NCI-H526 treated with DMSO at 0.1 percent for 48 hours (cell line): ENCODE measurements around the gene SERPINA6.
"Not testable (repeated sequence)": the region's sequence is repeated elsewhere in the genome, so short reads cannot be mapped to it uniquely, and the experiment has no call there.

Experiments used
- DNase-seq: peaks from one replicate; lab custom pipeline; 2025; lab: John Stamatoyannopoulos, UW

The SERPINA6 gene

DNA sequence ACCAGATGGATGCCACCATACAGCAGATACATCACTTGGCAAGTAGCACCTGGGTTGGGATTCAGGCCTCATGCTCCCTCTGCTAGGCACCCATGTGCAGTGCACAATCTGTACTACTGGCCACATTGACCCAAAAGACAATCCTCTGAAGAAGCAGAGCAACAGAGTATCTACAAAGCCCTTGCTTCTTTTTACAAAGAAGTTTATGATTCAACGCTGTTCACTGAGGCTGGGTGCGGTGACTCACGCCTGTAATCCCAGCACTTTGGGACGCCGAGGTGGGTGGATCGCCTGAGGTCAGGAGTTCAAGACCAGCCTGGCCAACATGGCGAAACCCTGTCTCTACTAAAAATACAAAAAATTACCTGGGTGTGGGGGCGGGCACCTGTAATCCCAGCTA, 31.1 kb upstream of the SERPINA6 start:
- not testable (repeated sequence) for DNase-seq

- no peak for DNase-seq
Observed at GRCh38 chr14:94349276-94349675, 26.1 kb upstream of the SERPINA6 start.

GRCh38 chr14:94348836-94349235, 25.7 kb upstream of the SERPINA6 start:
- no peak for DNase-seq

- DNase-seq, result no peak
Observed at GRCh38 chr14:94346841-94347240, 23.7 kb upstream of the SERPINA6 start.

GRCh38 chr14:94346065-94346786, 23.1 kb upstream of the SERPINA6 start:
- DNase-seq, result not testable (repeated sequence)

DNA sequence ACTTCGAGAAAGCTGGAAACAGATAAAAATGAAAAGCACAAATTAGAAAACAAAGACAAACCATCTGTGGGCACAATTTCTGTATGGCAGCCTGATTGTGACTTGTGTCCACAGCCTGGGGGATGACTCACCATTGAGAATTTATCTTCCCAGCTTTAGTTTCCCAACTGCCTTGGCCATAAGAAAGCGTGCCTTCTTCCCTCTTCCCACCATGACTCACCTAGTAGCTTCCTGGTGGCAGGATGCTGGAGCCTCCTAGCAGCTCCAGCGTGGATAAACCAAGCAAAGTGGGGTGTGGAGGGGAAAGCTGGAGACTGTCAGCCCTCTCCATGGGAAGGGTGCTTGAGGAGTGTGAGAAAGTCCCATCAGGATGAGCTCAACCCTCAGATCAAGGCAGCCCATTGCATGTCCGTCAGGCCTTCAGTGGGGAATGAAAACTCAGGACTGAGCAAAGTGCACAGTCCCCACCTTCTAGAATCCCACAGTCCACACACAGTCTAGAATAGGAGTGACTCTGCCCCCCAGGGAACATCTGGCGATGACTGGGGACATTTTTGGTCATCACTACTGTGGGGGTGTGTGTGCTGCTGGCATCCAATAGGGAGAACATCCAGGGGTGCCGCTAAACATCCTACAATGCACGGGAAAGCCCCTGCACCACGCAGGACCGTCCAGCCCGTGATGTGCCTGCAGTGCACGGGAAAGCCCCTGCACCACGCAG, 22.4 kb upstream of the SERPINA6 start:
- no peak for DNase-seq

DNA sequence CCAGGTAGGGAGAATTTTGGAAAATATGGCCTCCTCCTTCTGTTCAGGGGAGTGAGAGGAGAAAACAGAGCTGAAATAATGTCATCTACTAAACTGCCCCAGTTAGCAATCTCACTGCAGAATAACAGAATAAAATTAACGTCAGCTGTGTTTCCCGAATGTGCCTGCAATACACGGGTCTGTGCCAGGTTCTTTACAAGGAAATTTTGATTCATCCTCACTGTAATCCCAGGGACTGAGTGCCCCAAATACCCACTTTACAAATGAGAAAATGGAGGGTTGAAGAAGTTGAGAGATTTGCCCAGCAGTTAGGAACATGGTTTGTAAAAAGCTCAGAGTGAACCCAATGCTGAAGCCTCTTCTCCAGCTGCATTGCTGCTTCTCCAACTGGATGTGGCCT, 21.3 kb upstream of the SERPINA6 start:
- DNase-seq, result no peak

DNA sequence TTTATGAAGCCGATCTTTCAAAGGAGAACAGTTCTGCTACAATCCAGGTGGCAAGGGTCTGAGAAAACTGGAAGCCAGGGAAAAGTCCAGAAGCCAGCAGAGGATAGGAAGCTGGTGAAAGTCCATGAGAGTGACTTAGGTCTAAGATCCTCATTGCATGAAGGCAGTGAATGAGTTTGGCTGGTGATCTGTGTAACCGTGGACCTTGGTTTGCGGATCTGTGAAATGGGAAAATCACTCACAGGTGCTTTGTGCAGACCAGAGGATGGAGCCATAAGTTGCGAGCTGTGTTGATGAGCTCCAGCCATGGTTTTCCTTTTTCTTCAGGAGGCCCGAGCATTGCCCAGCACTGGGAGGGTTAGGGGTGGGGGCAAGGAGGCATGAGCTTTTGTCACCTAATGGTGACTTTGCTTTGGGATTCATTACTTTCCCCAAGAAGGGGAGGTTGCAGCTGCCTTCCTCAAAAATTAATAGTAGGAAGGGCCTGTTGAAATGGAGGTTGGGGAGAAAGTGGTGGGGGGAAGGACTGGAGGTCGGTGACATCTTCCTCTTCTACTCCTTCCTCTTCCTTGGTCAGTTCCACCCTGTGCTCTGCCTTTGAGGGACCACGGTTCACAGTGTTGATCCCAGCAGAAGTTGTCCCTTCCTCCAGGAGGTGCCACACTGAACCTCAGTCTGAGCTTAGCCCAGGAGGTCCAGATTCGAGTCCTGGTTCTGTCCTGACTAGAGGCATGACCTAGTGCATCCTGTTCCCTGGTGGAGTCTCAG, 20.3 kb upstream of the SERPINA6 start:
- no peak for DNase-seq

GRCh38 chr14:94342334-94342934, 19.3 kb upstream of the SERPINA6 start:
- no peak for DNase-seq

- DNase-seq, result no peak
Observed at GRCh38 chr14:94341656-94342333, 18.7 kb upstream of the SERPINA6 start.

DNA sequence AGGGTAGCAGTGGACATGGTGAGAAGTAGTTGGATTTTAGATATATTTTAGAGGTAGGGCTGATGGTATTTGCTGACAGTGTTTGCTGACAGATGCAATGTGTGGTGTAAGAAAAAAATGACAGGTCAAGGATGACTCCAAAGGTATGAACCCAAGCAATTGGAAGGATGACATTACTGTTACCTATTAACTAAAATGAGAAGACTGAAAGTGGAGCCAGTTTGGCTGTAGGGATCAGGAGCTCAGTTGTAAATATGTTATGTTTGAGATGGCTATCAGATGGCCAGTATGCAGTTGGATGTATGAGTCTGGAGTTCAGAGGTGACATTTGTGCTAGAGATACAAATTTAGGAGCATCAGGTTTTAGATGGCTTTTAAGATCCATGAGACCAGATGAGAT, 17.4 kb upstream of the SERPINA6 start:
- DNase-seq, result no peak

- no peak for DNase-seq
Observed at GRCh38 chr14:94338023-94338422, 14.9 kb upstream of the SERPINA6 start.

DNA sequence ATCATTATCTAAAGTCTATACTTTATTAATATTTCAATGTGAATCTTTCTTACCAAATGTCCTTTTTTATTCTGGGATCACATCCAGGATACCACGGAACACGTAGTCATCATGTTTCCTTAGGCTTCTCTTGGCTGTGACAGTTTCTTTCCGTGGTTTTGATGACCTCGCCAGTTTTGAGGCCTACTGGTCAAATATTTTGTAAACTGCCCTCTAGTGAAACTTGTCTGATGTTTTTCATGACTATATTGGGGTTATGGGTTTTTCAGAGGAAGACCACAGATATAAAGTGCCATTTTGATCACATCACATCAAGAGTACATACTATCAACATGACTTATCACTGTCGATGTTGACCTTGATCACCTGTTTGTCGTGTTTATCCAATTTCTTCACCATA, 14.1 kb upstream of the SERPINA6 start:
- DNase-seq, result no peak

DNA sequence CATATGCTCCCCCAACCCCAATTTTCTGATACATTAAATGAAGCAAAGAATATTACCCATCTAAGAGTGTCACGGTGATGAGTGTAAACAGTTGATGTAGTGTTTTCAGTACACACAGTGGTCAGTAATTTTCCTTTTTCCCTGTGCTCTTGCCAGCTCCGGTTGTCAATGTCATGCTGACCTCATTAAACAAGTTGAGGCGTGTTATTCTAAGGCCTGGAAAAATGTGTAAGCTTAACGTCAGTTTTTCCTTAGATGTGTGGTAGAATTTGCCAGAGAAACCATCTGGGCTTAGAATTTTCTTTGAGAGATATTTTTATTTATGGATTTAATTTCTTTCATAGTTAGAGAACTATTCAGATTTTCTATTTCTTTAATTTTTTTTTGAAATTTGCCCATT, 11.7 kb upstream of the SERPINA6 start:
- no peak for DNase-seq

- DNase-seq, result no peak
Observed at GRCh38 chr14:94332587-94332986, 9.5 kb upstream of the SERPINA6 start.

DNA sequence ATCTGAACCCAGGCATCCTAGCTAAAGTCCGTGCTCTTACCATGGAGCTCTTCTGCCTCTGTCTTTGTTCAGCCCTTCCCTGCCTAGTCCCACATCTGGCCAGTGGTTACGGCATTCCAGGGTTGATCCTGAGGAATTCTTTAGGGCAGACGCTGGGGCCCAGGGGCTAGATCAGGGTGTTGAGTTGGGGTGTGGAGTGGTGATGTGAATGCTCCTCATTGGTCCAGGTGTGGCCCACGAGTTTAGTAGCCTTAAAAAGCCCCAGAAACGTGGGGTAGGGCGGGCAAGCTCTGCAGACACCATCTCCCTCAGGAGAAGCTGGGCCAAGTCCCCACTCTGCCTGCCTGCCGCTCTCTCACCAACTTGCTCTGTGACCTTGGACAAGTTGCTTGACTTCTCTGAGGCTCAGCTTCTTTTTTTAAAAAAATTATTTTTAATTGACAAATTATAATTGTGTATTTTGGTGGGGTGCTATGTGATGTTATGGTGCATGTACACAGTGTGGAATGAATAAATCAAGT, 9.0 kb upstream of the SERPINA6 start:
- no peak for DNase-seq

GRCh38 chr14:94331462-94331861, 8.3 kb upstream of the SERPINA6 start:
- DNase-seq, result no peak

GRCh38 chr14:94330857-94331256, 7.7 kb upstream of the SERPINA6 start:
- DNase-seq, result no peak

- no peak for DNase-seq
Observed at GRCh38 chr14:94330432-94330831, 7.3 kb upstream of the SERPINA6 start.

DNA sequence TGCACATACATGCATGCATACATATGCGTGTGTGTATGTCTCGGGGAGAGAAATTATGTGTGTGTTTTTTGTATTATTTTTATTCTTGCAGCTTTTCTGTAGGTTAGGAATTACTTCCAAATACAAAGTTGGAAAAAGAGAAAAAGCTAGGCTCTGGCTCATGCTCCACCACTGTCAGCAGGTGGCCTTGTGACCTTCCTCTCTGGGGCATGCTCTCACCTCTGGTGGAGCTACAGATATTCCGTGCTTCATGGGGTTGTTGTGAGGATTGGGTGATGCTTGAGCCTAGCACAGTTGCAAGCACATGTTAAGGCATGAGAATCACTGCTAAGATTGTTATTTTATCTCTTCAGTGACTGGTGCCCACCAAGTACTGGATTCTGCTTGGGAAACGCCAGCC, 6.7 kb upstream of the SERPINA6 start:
- DNase-seq, result no peak

DNA sequence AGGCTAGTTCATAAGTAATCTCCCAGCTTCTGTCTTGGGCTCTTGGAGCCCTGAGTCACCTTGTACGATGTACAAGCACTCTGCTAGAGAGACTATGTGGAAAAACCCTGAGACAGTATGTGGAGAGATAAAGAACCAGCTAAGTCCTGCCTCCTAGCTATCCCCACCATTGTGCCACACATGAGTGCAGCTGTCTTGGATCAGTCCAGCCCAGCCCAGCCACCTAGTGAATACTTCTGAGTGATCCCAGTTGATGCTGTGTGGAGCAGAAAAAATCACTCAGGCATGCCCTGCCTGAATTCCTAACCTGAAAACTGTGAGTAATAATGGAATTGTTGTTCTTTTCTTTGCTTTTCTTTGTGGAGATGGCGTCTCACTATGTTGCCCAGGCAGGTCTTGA, 5.1 kb upstream of the SERPINA6 start:
- DNase-seq, result no peak
